HepG2 (cell line): ENCODE results near the gene HMGCS2. TPM values are rescaled to one million over a fixed set of nuclear protein-coding genes. Genes with fewer than 3 reads are reported as not detected.

Experiments
- ADNP ChIP-seq: sonication (generic); formaldehyde crosslinking; IDR thresholded peaks from 2 replicates; pipeline ENCODE4 v1.4.0; 2020; ENCODE audit warnings: missing genetic modification reagents
- ETV6 ChIP-seq: sonication (generic); formaldehyde crosslinking; conservative IDR thresholded peaks from 2 replicates; pipeline ENCODE4 v1.4.0; 2020; ENCODE audit warnings: missing genetic modification reagents
- FOXA3 ChIP-seq: IDR thresholded peaks from 2 replicates; pipeline ENCODE4 v1.6.1; 2016; ENCODE audit warnings: missing genetic modification reagents, missing compliant biosample characterization
- HHEX ChIP-seq: IDR thresholded peaks from 2 replicates; pipeline ENCODE4 v1.6.1; 2016; ENCODE audit warnings: control low read depth
- HNF4G ChIP-seq, 2 experiments: sonication (generic) in 1 of 2; formaldehyde crosslinking in 1 of 2; IDR thresholded peaks; 2 replicates each; pipeline versions ENCODE4 v1.4.0 to v1.6.1; 2011 to 2020; ENCODE audit warnings: borderline replicate concordance in 2 of 2, low read depth in 2 of 2, mild to moderate bottlenecking in 2 of 2, low read length in 1 of 2, missing genetic modification reagents in 1 of 2, moderate library complexity in 1 of 2
- MBD4 ChIP-seq: IDR thresholded peaks from 2 replicates; pipeline ENCODE4 v1.6.1; 2012; ENCODE audit warnings: low read length, inconsistent platforms, borderline replicate concordance
- NFATC3 ChIP-seq: sonication (generic); formaldehyde crosslinking; IDR thresholded peaks from 2 replicates; pipeline ENCODE4 v1.5.1; 2020; ENCODE audit warnings: mild to moderate bottlenecking, missing genetic modification reagents
- NFIC ChIP-seq: IDR thresholded peaks from 2 replicates; pipeline ENCODE4 v1.6.1; 2012; ENCODE audit warnings: mild to moderate bottlenecking, low read length, inconsistent platforms
- NR2F2 ChIP-seq: IDR thresholded peaks from 2 replicates; pipeline ENCODE4 v1.6.1; 2012; ENCODE audit warnings: low read depth, inconsistent platforms, borderline replicate concordance
- PCBP2 ChIP-seq: fragments of 200-400 bp; formaldehyde crosslinking; optimal IDR thresholded peaks from 2 replicates; pipeline ENCODE3; 2018; ENCODE audit warnings: low read length, low read depth; ENCODE audit not compliant: poor library complexity, severe bottlenecking
- POLR2AphosphoS2 ChIP-seq: IDR thresholded peaks from 2 replicates; pipeline ENCODE4 v1.6.1; 2011; ENCODE audit warnings: low read depth, low read length, improper control_type of control experiment
- RXRB ChIP-seq: IDR thresholded peaks from 2 replicates; pipeline ENCODE4 v1.6.1; 2016; ENCODE audit warnings: borderline replicate concordance, missing genetic modification reagents, missing compliant biosample characterization
- ZMAT3 ChIP-seq: sonication (generic); formaldehyde crosslinking; conservative IDR thresholded peaks from 2 replicates; pipeline ENCODE4 v1.7.0; 2021; ENCODE audit warnings: missing genetic modification reagents
- ZNF414 ChIP-seq: sonication (generic); formaldehyde crosslinking; IDR thresholded peaks from 2 replicates; pipeline ENCODE4 v1.5.0; 2020; ENCODE audit warnings: missing genetic modification reagents
- ZNF441 ChIP-seq: sonication (generic); formaldehyde crosslinking; IDR thresholded peaks from 2 replicates; pipeline ENCODE4 v1.7.0; 2021; ENCODE audit warnings: missing genetic modification reagents, borderline replicate concordance
- ZNF567 ChIP-seq: sonication (generic); formaldehyde crosslinking; IDR thresholded peaks from 2 replicates; pipeline ENCODE4 v1.8.1; 2023; ENCODE audit warnings: mild to moderate bottlenecking, missing genetic modification reagents, borderline replicate concordance
- polyA plus RNA-seq, 8 experiments: library from polyadenylated mRNA; depleted of rRNA in 3 of 8; stranded (reverse) in 7 of 8; unstranded in 1 of 8; fragments of >200 nt; fragmentation: Illumina TruSeq in 4 of 8; extraction: Trizol in 4 of 8; gene quantifications; 2 replicates each; pipeline versions ENCODE4 v1.2.1 to v1.2.3, GENCODE V29; 2011 to 2016; ENCODE audit warnings: low read depth in 4 of 8, missing spikeins in 1 of 8, mixed read lengths in 1 of 8; ENCODE audit not compliant: insufficient read depth in 1 of 8
- total RNA-seq, 5 experiments: library from RNA; depleted of rRNA; stranded (reverse); fragments of >200 nt; fragmentation: Illumina TruSeq; extraction: Trizol; gene quantifications; 2 replicates each; pipeline ENCODE4 v1.2.3, GENCODE V29; 2016; ENCODE audit warnings: low read depth in 1 of 5
- TF ChIP-seq, protein P1 (sequence below), 2 experiments: fragments of 450-650 bp in 1 of 2; sonication (generic) in 1 of 2; formaldehyde crosslinking in 1 of 2; IDR thresholded peaks; 2 replicates each; pipeline versions ENCODE4 v1.6.1 to v1.8.0; 2016 to 2022; ENCODE audit warnings: antibody characterized with exemption in 1 of 2, mild to moderate bottlenecking in 1 of 2, missing genetic modification reagents in 1 of 2
- TF ChIP-seq, protein P2 (sequence below): IDR thresholded peaks from 2 replicates; pipeline ENCODE4 v1.6.1; 2012; ENCODE audit warnings: low read depth, low read length, improper control_type of control experiment

Gene HMGCS2
- total and polyA plus RNA-seq, 2 of the 13 experiments (the other 11 are each of a cell fraction or from before 2014, with no cell fraction given): 0.44 to 1.5 TPM

GRCh38 chr1:119766374-119766794 is 2.3 kb downstream of the HMGCS2 start (continued):
- TF ChIP-seq, protein P1, sequence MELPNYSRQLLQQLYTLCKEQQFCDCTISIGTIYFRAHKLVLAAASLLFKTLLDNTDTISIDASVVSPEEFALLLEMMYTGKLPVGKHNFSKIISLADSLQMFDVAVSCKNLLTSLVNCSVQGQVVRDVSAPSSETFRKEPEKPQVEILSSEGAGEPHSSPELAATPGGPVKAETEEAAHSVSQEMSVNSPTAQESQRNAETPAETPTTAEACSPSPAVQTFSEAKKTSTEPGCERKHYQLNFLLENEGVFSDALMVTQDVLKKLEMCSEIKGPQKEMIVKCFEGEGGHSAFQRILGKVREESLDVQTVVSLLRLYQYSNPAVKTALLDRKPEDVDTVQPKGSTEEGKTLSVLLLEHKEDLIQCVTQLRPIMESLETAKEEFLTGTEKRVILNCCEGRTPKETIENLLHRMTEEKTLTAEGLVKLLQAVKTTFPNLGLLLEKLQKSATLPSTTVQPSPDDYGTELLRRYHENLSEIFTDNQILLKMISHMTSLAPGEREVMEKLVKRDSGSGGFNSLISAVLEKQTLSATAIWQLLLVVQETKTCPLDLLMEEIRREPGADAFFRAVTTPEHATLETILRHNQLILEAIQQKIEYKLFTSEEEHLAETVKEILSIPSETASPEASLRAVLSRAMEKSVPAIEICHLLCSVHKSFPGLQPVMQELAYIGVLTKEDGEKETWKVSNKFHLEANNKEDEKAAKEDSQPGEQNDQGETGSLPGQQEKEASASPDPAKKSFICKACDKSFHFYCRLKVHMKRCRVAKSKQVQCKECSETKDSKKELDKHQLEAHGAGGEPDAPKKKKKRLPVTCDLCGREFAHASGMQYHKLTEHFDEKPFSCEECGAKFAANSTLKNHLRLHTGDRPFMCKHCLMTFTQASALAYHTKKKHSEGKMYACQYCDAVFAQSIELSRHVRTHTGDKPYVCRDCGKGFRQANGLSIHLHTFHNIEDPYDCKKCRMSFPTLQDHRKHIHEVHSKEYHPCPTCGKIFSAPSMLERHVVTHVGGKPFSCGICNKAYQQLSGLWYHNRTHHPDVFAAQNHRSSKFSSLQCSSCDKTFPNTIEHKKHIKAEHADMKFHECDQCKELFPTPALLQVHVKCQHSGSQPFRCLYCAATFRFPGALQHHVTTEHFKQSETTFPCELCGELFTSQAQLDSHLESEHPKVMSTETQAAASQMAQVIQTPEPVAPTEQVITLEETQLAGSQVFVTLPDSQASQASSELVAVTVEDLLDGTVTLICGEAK (IDR thresholded peaks at IDR 0.05): no peak
- TF ChIP-seq, protein P1 (CRISPR knock-in tag; IDR thresholded peaks at IDR 0.05): no peak
- TF ChIP-seq ADNP (CRISPR knock-in tag) (no peak), MBD4 (0 out of 2 replicates have a peak, but pooled peaks have one; percentile 51), ZNF441 (no peak), NFATC3 (CRISPR knock-in tag) (no peak), NFIC (peak; percentile 62), ZNF567 (no peak), HNF4G (IDR thresholded peaks at IDR 0.05; ENCODE audit: borderline replicate concordance, low read depth, low read length) (peak; percentile 77), HNF4G (CRISPR knock-in tag; IDR thresholded peaks at IDR 0.05; ENCODE audit: borderline replicate concordance, low read depth) (no peak), PCBP2 (no peak), RXRB (CRISPR knock-in tag) (peak; percentile 74; the same call in 1 of the 2 replicates), ZMAT3 (CRISPR knock-in tag) (no peak), POLR2AphosphoS2 (no peak), NR2F2 (peak; percentile 61), FOXA3 (peak; percentile 95), ZNF414 (CRISPR knock-in tag) (no peak), ETV6 (CRISPR knock-in tag) (no peak), HHEX (peak; percentile 73)
- TF ChIP-seq, protein P2, sequence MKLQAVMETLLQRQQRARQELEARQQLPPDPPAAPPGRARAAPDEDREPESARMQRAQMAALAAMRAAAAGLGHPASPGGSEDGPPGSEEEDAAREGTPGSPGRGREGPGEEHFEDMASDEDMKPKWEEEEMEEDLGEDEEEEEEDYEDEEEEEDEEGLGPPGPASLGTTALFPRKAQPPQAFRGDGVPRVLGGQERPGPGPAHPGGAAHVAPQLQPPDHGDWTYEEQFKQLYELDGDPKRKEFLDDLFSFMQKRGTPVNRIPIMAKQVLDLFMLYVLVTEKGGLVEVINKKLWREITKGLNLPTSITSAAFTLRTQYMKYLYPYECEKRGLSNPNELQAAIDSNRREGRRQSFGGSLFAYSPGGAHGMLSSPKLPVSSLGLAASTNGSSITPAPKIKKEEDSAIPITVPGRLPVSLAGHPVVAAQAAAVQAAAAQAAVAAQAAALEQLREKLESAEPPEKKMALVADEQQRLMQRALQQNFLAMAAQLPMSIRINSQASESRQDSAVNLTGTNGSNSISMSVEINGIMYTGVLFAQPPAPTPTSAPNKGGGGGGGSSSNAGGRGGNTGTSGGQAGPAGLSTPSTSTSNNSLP: peak; percentile 99
